ENCODE measurements around the gene RPS24. TPM values are rescaled to one million over a fixed set of nuclear protein-coding genes. Genes with fewer than 3 reads are reported as not detected.

RPS24 gene
- total and polyA plus RNA-seq, 7 experiments from 2014 or later: 1,173 to 2,466 (median 1,582) TPM

DNA sequence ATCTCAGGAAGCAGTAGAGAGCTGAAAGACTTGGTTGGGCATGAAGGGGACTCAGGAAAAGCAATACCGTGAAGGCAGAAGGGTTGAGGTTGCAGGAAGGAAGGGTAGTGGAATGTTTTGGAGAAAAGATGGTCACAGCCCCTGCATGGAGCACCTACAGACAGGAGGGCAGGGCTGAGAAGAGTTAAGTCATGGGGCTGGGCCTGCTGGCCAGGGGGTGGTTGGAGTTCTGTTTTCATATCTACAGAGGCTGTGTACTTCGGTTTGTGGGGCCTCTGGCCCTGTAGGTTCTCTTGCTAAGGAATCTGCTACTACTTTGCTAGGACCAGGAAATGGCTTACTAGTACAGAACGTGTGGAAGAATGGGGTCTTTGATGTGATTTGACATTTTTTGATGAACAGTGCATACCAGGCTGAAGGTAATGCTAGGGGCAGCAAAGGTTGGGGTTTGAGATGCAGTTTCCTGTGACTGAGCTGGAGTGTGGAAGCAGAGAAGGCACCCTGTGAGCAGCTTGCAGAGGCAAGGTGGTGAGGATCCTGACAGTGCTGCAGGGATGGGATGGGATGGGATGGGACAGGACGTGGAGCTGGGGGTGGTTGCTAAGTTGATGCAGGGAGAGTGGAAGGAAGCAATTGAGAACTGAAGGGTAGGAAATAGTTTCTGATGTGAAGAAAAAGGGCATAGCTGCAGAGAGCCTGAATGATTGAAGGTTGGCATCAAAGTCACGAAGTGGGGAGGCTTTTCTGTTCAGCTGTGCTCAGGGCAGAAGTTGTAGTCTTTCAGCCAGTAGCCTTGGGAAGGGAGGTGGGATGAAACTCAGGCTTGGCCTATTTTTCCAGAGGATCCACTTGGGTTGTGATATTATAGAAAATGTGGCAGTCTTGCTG is 7.8 kb downstream of the RPS24 start:
- Histone ChIP-seq H3K36me3 (ENCODE audit: control insufficient read depth in 2 of 3, insufficient read depth in 3 of 3, low read length in 3 of 3) (peaks cover 23 to 68% (median 42%) of the 10 kb centered on the region in 3 experiments), H3K9me3 (ENCODE audit: control insufficient read depth in 2 of 3, low read length in 3 of 3) (no peaks in the 10 kb centered on the region), H3K27me3 (ENCODE audit: control insufficient read depth in 2 of 2, insufficient read depth in 2 of 2, low read length in 2 of 2) (no peaks in the 10 kb centered on the region), H3K4me1 (ENCODE audit: control insufficient read depth in 2 of 2, insufficient read depth in 2 of 2, low read length in 2 of 2) (peaks cover 11 to 13% of the 10 kb centered on the region in 2 donors), H3K4me3 (ENCODE audit: low read length) (no peak overlapping the region), H3K27ac (ENCODE audit: low read depth, low read length) (no peak overlapping the region)
- no peaks in the 10 kb centered on the region for H3K27me3 Mint-ChIP-seq
- H3K27ac Mint-ChIP-seq: peak overlapping the region; percentile 18 to 85 (median 53)
- peaks cover 23 to 59% (median 47%) of the 10 kb centered on the region in 7 donors for H3K4me1 Mint-ChIP-seq
- no peak for DNase-seq
- H3K9me3 Mint-ChIP-seq: no peaks in the 10 kb centered on the region
- H3K36me3 Mint-ChIP-seq: peaks cover 20 to 49% (median 31%) of the 10 kb centered on the region in 5 donors
- no peak for ATAC-seq
- POLR2A ChIA-PET: no interaction called here
- CTCF ChIA-PET: no interaction called here
- H3K4me3 Mint-ChIP-seq: peak overlapping the region in 1 of 10 donors; percentile 45
- intact Hi-C loops (cut with micrococcal nuclease): no loop called here

DNA sequence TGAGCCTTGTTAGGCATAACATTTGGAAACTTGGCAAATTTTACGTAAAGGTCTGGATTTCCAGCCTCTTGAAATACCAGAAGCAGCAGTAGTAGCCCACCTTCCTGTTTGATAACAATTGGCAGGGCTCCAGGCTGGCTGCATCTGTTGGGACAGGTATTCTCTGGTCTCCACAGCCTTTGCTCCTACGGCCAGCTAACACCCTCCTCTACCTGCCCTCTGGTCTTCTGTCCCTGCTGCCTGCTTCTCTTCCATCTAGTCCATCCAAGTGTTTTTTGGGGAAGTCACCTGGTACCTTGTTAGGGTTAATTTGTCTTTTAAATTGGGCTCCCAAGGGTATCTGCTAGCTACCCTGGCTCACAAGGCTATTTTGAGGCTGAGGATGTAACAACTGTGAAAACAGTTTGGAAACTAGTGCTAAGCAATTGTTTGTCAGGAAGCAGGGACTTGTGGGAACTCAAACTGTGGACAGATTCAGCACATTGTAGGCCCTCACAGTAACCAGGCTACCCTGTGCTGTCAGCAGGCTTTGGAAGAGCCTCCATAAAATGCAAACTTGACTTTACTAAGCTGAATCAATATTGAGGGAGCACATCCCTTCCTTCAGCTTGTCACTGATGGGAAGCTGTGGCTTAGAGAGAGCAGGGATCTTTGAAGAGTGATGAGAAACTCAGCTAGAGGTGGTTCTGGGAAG is 8.5 kb downstream of the RPS24 start:
- Mint-ChIP-seq H3K4me1 (peaks cover 21 to 53% (median 42%) of the 10 kb centered on the region in 7 donors), H3K9me3 (no peaks in the 10 kb centered on the region), H3K27me3 (no peaks in the 10 kb centered on the region), H3K4me3 (no peak overlapping the region), H3K36me3 (peaks cover 14 to 42% (median 23%) of the 10 kb centered on the region in 5 donors), H3K27ac (peak overlapping the region in 6 of 9 donors; percentile 8 to 71 (median 26))
- no peak for ATAC-seq
- H3K9me3 ChIP-seq (ENCODE audit: control insufficient read depth in 2 of 3, low read length in 3 of 3): no peaks in the 10 kb centered on the region
- H3K4me3 ChIP-seq (ENCODE audit: low read length): no peak overlapping the region
- intact Hi-C loops (cut with micrococcal nuclease): no loop called here
- ChIA-PET POLR2A (interaction anchor here (0.7 kb wide), 1 partner anchor 1064 kb away, joined by 3 read pairs; no protein-coding TSS in a partner anchor), CTCF (no interaction called here)
- H3K4me1 ChIP-seq (ENCODE audit: control insufficient read depth in 2 of 2, insufficient read depth in 2 of 2, low read length in 2 of 2): peaks cover 5 to 7% of the 10 kb centered on the region in 2 donors
- H3K27ac ChIP-seq (ENCODE audit: low read depth, low read length): no peak overlapping the region
- peaks cover 17 to 60% (median 42%) of the 10 kb centered on the region in 3 experiments for H3K36me3 ChIP-seq (ENCODE audit: control insufficient read depth in 2 of 3, insufficient read depth in 3 of 3, low read length in 3 of 3)
- DNase-seq: no peak
- no peaks in the 10 kb centered on the region for H3K27me3 ChIP-seq (ENCODE audit: control insufficient read depth in 2 of 2, insufficient read depth in 2 of 2, low read length in 2 of 2)

DNA sequence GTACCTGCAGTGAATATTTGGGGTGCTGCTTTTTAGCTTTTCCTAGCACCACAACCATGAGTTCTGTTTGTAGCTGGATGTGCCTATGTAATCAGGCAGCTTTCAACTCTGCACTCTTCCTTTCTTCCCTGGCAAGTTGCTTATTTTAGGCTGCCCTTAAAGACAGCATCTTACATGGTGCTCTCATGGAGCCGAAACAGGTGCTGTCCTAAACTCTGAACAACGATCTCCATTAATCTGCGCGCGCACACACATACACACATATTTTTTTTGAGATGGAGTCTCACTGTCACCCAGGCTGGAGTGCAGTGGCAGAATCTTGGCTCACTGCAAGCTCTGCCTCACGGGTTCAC is 9.1 kb downstream of the RPS24 start:
- H3K36me3 ChIP-seq (ENCODE audit: control insufficient read depth in 2 of 3, insufficient read depth in 3 of 3, low read length in 3 of 3): peaks cover 14 to 55% (median 41%) of the 10 kb centered on the region in 3 experiments
- no peaks in the 10 kb centered on the region for H3K27me3 ChIP-seq (ENCODE audit: control insufficient read depth in 2 of 2, insufficient read depth in 2 of 2, low read length in 2 of 2)
- POLR2A ChIA-PET: interaction anchor here (0.7 kb wide), 1 partner anchor 1064 kb away, joined by 3 read pairs; no protein-coding TSS in a partner anchor
- DNase-seq (no peak), ATAC-seq (no peak)
- peaks cover 14 to 36% (median 20%) of the 10 kb centered on the region in 5 donors for H3K36me3 Mint-ChIP-seq
- CTCF ChIA-PET: no interaction called here
- H3K4me1 Mint-ChIP-seq: peaks cover 24 to 53% (median 47%) of the 10 kb centered on the region in 7 donors
- H3K9me3 ChIP-seq (ENCODE audit: control insufficient read depth in 2 of 3, low read length in 3 of 3): no peaks in the 10 kb centered on the region
- H3K27ac ChIP-seq (ENCODE audit: low read depth, low read length): no peak overlapping the region
- intact Hi-C loops (cut with micrococcal nuclease): no loop called here
- no peak overlapping the region for H3K4me3 Mint-ChIP-seq
- no peaks in the 10 kb centered on the region for H3K9me3 Mint-ChIP-seq
- H3K27me3 Mint-ChIP-seq: no peaks in the 10 kb centered on the region
- H3K4me1 ChIP-seq (ENCODE audit: control insufficient read depth in 2 of 2, insufficient read depth in 2 of 2, low read length in 2 of 2): peaks cover 2 to 4% of the 10 kb centered on the region in 2 donors
- peak overlapping the region in 3 of 9 donors; percentile 15 to 71 (median 34) for H3K27ac Mint-ChIP-seq
- no peak overlapping the region for H3K4me3 ChIP-seq (ENCODE audit: low read length)

DNA sequence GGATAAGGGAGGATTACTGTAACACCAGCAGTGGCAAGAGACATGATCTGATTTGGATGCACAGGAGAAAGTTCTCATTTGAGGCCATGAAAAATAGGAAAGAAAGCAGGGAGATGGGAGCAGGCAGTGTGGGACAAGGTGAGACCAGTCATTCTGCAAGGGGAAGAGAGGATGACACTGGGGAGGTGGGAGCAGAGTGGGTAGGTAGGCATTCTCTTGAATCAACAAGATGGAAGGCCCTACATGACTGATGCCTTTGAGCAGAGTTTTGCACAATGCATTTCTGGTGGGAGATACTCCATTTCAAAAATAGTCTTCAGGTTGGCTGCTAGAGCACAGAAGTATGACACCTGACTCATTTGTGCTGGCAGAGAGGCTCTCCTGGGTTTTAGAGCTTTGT is 10.5 kb downstream of the RPS24 start:
- Mint-ChIP-seq H3K4me1 (peaks cover 19 to 48% (median 41%) of the 10 kb centered on the region in 7 donors), H3K9me3 (no peaks in the 10 kb centered on the region), H3K36me3 (peaks cover 12 to 28% (median 17%) of the 10 kb centered on the region in 5 donors), H3K4me3 (no peak overlapping the region), H3K27me3 (no peaks in the 10 kb centered on the region), H3K27ac (peak overlapping the region in 6 of 9 donors; percentile 1 to 45 (median 11))
- ATAC-seq (no peak), DNase-seq (no peak)
- Histone ChIP-seq H3K27ac (ENCODE audit: low read depth, low read length) (no peak overlapping the region), H3K9me3 (ENCODE audit: control insufficient read depth in 2 of 3, low read length in 3 of 3) (no peaks in the 10 kb centered on the region), H3K36me3 (ENCODE audit: control insufficient read depth in 2 of 3, insufficient read depth in 3 of 3, low read length in 3 of 3) (peaks cover 5 to 44% (median 29%) of the 10 kb centered on the region in 3 experiments), H3K4me3 (ENCODE audit: low read length) (no peak overlapping the region), H3K27me3 (ENCODE audit: control insufficient read depth in 2 of 2, insufficient read depth in 2 of 2, low read length in 2 of 2) (no peaks in the 10 kb centered on the region), H3K4me1 (ENCODE audit: control insufficient read depth in 2 of 2, insufficient read depth in 2 of 2, low read length in 2 of 2) (no peaks in the 10 kb centered on the region)
- intact Hi-C loops (cut with micrococcal nuclease): no loop called here
- ChIA-PET CTCF (interaction anchor here (6.2 kb wide), 1 partner anchor 1151 kb away, joined by 77 read pairs; no protein-coding TSS in a partner anchor), POLR2A (no interaction called here)

DNA sequence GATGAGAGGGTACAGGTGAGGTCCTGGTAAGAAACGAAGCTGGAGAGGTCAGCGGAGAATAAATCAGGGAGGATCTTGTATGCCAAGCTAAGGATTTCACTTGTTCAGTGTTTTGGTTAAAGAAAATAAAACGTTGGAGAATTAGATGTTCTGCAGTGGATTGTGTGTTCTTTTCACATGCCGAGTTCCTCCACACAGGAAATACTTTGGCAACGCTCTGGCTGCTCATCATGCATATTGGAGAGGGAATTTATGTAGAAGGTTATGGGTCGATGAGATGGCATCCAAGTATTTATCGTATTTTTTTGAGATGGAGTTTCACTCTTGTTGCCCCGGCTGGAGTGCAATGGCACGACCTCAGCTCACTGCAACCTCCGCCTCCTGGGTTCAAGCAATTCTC is 11.0 kb downstream of the RPS24 start:
- no peak overlapping the region for H3K4me3 ChIP-seq (ENCODE audit: low read length)
- ChIA-PET CTCF (interaction anchor here (6.2 kb wide), 1 partner anchor 1151 kb away, joined by 77 read pairs; no protein-coding TSS in a partner anchor), POLR2A (no interaction called here)
- Mint-ChIP-seq H3K4me3 (no peak overlapping the region), H3K27me3 (no peaks in the 10 kb centered on the region), H3K27ac (peak overlapping the region in 6 of 9 donors; percentile 1 to 45 (median 22)), H3K9me3 (no peaks in the 10 kb centered on the region), H3K36me3 (peaks cover 12 to 22% (median 15%) of the 10 kb centered on the region in 5 donors), H3K4me1 (peaks cover 18 to 42% (median 35%) of the 10 kb centered on the region in 7 donors)
- intact Hi-C loops (cut with micrococcal nuclease): loop anchor here (5.0 kb wide), 2 partner anchors 258 to 1243 kb away; no protein-coding TSS in a partner anchor
- no peak overlapping the region for H3K27ac ChIP-seq (ENCODE audit: low read depth, low read length)
- DNase-seq (no peak), ATAC-seq (no peak)
- no peaks in the 10 kb centered on the region for H3K9me3 ChIP-seq (ENCODE audit: control insufficient read depth in 2 of 3, low read length in 3 of 3)
- H3K36me3 ChIP-seq (ENCODE audit: control insufficient read depth in 2 of 3, insufficient read depth in 3 of 3, low read length in 3 of 3): peaks cover 0 to 44% (median 24%) of the 10 kb centered on the region in 3 experiments
- no peaks in the 10 kb centered on the region for H3K4me1 ChIP-seq (ENCODE audit: control insufficient read depth in 2 of 2, insufficient read depth in 2 of 2, low read length in 2 of 2)
- H3K27me3 ChIP-seq (ENCODE audit: control insufficient read depth in 2 of 2, insufficient read depth in 2 of 2, low read length in 2 of 2): no peaks in the 10 kb centered on the region

DNA sequence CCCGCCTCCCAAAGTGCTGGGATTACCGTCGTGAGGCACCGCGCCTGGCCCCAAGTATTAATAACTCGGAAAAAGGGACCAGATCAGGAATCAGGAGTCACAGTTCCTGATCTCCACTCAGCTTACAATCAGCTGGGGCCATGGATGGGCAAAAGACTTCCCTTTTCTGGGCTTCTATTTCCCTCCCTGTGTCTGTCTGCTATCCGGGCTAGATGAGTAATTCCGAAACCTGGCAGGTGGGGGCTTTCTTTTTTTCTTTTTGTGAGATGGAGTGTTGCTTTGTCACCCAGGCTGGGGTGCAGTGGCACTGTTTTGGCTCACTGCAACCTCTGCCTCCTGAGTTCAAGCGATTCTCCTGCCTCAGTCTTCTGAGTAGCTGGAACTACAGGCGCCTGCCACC is 11.6 kb downstream of the RPS24 start:
- Mint-ChIP-seq H3K9me3 (no peaks in the 10 kb centered on the region), H3K27ac (peak overlapping the region in 4 of 9 donors; percentile 3 to 20 (median 8)), H3K27me3 (no peaks in the 10 kb centered on the region), H3K4me3 (no peak overlapping the region), H3K36me3 (peaks cover 10 to 24% (median 17%) of the 10 kb centered on the region in 5 donors), H3K4me1 (peaks cover 16 to 39% (median 32%) of the 10 kb centered on the region in 7 donors)
- H3K4me3 ChIP-seq (ENCODE audit: low read length): no peak overlapping the region
- H3K9me3 ChIP-seq (ENCODE audit: control insufficient read depth in 2 of 3, low read length in 3 of 3): no peaks in the 10 kb centered on the region
- ChIA-PET CTCF (interaction anchor here (1.4 to 6.2 kb wide), 2 partner anchors 8 to 1150 kb away, joined by 4 to 77 read pairs; no protein-coding TSS in a partner anchor), POLR2A (no interaction called here)
- H3K27me3 ChIP-seq (ENCODE audit: control insufficient read depth in 2 of 2, insufficient read depth in 2 of 2, low read length in 2 of 2): no peaks in the 10 kb centered on the region
- DNase-seq (no peak), ATAC-seq (no peak)
- H3K4me1 ChIP-seq (ENCODE audit: control insufficient read depth in 2 of 2, insufficient read depth in 2 of 2, low read length in 2 of 2): no peaks in the 10 kb centered on the region
- intact Hi-C loops (cut with micrococcal nuclease): loop anchor here (5.0 kb wide), 2 partner anchors 257 to 1242 kb away; no protein-coding TSS in a partner anchor
- no peak overlapping the region for H3K27ac ChIP-seq (ENCODE audit: low read depth, low read length)
- peaks cover 0 to 44% (median 19%) of the 10 kb centered on the region in 3 experiments for H3K36me3 ChIP-seq (ENCODE audit: control insufficient read depth in 2 of 3, insufficient read depth in 3 of 3, low read length in 3 of 3)
